Naive thymus-derived CD8-positive, alpha-beta T cell (primary cell): ENCODE results near the gene ASS1. TPM values are rescaled to one million over a fixed set of nuclear protein-coding genes. Genes with fewer than 3 reads are reported as not detected.

Source experiments
- ATAC-seq, 2 donors: fragments of 150-1000 bp; cut with Tn5 transposase in 1 of 2; sonication (Bioruptor Pico), chemical (Tn5 transposase) in 1 of 2; 1 replicate in 1 of 2; 2 replicates in 1 of 2; pipeline ENCODE4 v1.10.0; 2021; ENCODE audit warnings: mild to moderate bottlenecking in 2 of 2, moderate library complexity in 2 of 2
- POLR2A ChIA-PET: fragments of 350-600 bp; sonication (Branson Sonifier 250); formaldehyde crosslinking; loops from one replicate; lab custom pipeline; 2021; ENCODE audit warnings: antibody characterized with exemption; lab: Charles Lee
- DNase-seq, 10 donors: peaks; one replicate each; pipeline versions ENCODE4 v3.0.0 to v3.0.0-alpha.2; 2020 to 2022
- H3K27ac Mint-ChIP-seq, 10 donors: one replicate each; pipeline ENCODE4 v1.8.0; 2020 to 2022; ENCODE audit warnings: mild to moderate bottlenecking in 10 of 10, mixed read lengths in 10 of 10, moderate library complexity in 4 of 10, inconsistent platforms in 1 of 10
- H3K27me3 Mint-ChIP-seq, 5 donors: one replicate each; pipeline ENCODE4 v1.8.0; 2021 to 2022; ENCODE audit warnings: mixed read lengths in 5 of 5
- H3K36me3 Mint-ChIP-seq, 3 donors: one replicate each; pipeline ENCODE4 v1.8.0; 2020 to 2022; ENCODE audit warnings: mixed read lengths in 3 of 3, mild to moderate bottlenecking in 2 of 3, inconsistent platforms in 1 of 3
- H3K4me1 Mint-ChIP-seq, 4 donors: one replicate each; pipeline ENCODE4 v1.8.0; 2021 to 2022; ENCODE audit warnings: mixed read lengths in 4 of 4
- H3K4me3 Mint-ChIP-seq, 10 donors: one replicate each; pipeline ENCODE4 v1.8.0; 2020 to 2022; ENCODE audit warnings: mild to moderate bottlenecking in 10 of 10, mixed read lengths in 10 of 10, moderate library complexity in 6 of 10, inconsistent platforms in 1 of 10
- H3K9me3 Mint-ChIP-seq, 9 donors: one replicate each; pipeline ENCODE4 v1.8.0; 2020 to 2022; ENCODE audit warnings: mixed read lengths in 9 of 9, mild to moderate bottlenecking in 3 of 9, inconsistent platforms in 1 of 9, moderate library complexity in 1 of 9
- polyA plus RNA-seq, 3 donors: library from polyadenylated mRNA; unstranded; fragments of 300-500 nt; fragmentation: Illumina TruSeq; gene quantifications; one replicate each; pipeline ENCODE4 v1.2.3, GENCODE V29; 2021
- total RNA-seq, 8 experiments: library from RNA in 2 of 8; stranded (reverse) in 2 of 8; gene quantifications; one replicate each; pipeline ENCODE4 v1.2.3 and lab custom pipeline; 2021 to 2026

The ASS1 gene
- total and polyA plus RNA-seq, 5 experiments from 2014 or later, result not detected

DNA sequence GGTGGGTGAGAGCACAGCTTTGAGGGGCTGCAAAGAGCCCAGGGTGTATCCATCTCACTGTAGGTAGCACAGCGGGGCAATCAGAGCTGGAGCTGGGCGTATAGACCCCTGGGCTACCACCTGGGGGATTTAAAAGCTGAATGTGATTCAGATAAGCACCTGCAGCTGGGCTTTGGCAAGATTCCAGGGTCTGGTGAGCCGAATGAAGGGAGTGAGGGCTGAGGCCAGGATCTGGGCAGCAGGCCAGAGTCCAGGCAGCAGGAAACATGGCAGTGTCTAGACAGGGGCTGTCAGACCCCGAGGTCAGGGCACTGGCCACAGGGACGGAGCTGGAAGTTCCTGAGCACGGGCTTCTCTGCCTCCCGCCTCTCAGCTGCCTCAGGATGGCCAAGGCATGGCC, 8.7 kb downstream of the ASS1 start:
- no peaks in the 10 kb centered on the region for H3K9me3 Mint-ChIP-seq
- H3K4me1 Mint-ChIP-seq, result peaks cover 0 to 2% (median 0%) of the 10 kb centered on the region in 4 donors
- DNase-seq (no peak), ATAC-seq (no peak)
- H3K27me3 Mint-ChIP-seq, result peaks cover 0 to 40% (median 15%) of the 10 kb centered on the region in 5 donors
- POLR2A ChIA-PET, result interaction anchor here (0.6 kb wide), 1 partner anchor 13 kb away, joined by 4 read pairs; no protein-coding TSS in a partner anchor
- no peak overlapping the region for H3K27ac Mint-ChIP-seq
- H3K4me3 Mint-ChIP-seq, result no peak overlapping the region
- H3K36me3 Mint-ChIP-seq, result no peaks in the 10 kb centered on the region

DNA sequence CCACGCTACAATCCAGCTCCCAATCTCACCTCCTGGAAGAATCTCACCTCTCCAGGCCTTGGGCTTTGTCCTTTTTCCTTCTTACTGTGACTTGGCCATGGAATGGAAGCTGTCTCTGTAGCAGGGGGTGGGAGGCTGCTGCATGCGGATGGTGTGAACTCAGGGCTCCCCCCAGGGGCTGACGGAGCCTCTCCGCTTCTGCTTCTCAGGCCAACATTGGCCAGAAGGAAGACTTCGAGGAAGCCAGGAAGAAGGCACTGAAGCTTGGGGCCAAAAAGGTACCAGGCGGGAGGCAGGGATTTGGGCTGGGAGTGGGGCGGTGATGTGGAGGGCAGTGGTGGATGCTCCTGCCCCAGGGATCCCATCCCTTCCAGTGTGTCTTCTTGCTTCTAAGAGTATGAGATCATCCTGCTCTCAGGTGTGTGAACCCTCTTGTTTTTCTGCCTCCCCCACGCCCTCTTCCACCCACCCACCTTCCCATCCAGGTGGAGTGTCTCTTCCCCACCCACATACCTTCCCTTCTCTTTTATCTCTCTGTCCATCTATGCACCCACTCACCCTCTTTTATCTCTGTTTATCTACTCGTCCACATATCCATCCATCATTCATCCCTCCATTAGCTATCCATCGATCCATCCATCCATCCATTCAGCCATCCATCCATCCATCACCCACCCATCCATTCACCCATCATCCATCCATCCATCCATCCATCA, 9.5 kb downstream of the ASS1 start:
- Mint-ChIP-seq H3K9me3 (no peaks in the 10 kb centered on the region), H3K27ac (no peak overlapping the region), H3K4me3 (no peak overlapping the region), H3K36me3 (no peaks in the 10 kb centered on the region), H3K4me1 (peaks cover 0 to 2% (median 0%) of the 10 kb centered on the region in 4 donors), H3K27me3 (peaks cover 2 to 33% (median 19%) of the 10 kb centered on the region in 5 donors)
- ATAC-seq, result no peak
- no peak for DNase-seq
- POLR2A ChIA-PET, result no interaction called here

DNA sequence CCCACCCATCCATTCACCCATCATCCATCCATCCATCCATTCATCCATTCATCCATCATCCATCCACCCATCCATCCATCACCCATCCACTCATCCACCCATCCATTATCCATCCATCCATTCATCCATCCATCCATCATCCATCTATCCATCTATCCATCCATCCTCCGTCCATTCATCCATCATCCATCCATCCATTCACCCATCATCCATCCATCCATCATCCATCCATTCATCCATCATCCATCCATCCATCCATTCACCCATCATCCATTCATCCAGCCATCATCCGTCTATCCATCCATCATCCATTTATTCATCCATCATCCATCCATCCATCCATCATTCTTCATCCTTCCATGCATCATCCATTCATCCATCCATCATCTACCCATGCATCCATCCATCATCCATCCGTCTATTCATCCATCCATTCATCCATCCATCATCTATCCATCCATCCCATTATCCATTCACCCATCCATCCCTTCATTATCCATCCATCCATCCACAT, 10.1 kb downstream of the ASS1 start:
- DNase-seq (no peak), ATAC-seq (no peak)
- H3K9me3 Mint-ChIP-seq, result no peaks in the 10 kb centered on the region
- H3K36me3 Mint-ChIP-seq, result no peaks in the 10 kb centered on the region
- peaks cover 0 to 2% (median 0%) of the 10 kb centered on the region in 4 donors for H3K4me1 Mint-ChIP-seq
- POLR2A ChIA-PET, result no interaction called here
- peaks cover 2 to 30% (median 21%) of the 10 kb centered on the region in 5 donors for H3K27me3 Mint-ChIP-seq
- H3K4me3 Mint-ChIP-seq, result no peak overlapping the region
- no peak overlapping the region for H3K27ac Mint-ChIP-seq

- Mint-ChIP-seq H3K27ac (no peak overlapping the region), H3K36me3 (no peaks in the 10 kb centered on the region), H3K9me3 (no peaks in the 10 kb centered on the region), H3K4me1 (peaks cover 0 to 7% (median 2%) of the 10 kb centered on the region in 4 donors), H3K4me3 (no peak overlapping the region), H3K27me3 (peaks cover 8 to 29% (median 15%) of the 10 kb centered on the region in 5 donors)
- POLR2A ChIA-PET, result no interaction called here
- no peak for DNase-seq
- ATAC-seq, result no peak
Measured at GRCh38 chr9:130458027-130458803, 13.5 kb downstream of the ASS1 start.

- POLR2A ChIA-PET, result no interaction called here
- Mint-ChIP-seq H3K36me3 (no peaks in the 10 kb centered on the region), H3K27ac (no peak overlapping the region), H3K27me3 (peaks cover 8 to 29% (median 17%) of the 10 kb centered on the region in 5 donors), H3K4me3 (no peak overlapping the region), H3K9me3 (no peaks in the 10 kb centered on the region), H3K4me1 (peaks cover 0 to 7% (median 2%) of the 10 kb centered on the region in 4 donors)
- no peak for ATAC-seq
- DNase-seq, result no peak
Measured at GRCh38 chr9:130458804-130459067, 14.0 kb downstream of the ASS1 start.

DNA sequence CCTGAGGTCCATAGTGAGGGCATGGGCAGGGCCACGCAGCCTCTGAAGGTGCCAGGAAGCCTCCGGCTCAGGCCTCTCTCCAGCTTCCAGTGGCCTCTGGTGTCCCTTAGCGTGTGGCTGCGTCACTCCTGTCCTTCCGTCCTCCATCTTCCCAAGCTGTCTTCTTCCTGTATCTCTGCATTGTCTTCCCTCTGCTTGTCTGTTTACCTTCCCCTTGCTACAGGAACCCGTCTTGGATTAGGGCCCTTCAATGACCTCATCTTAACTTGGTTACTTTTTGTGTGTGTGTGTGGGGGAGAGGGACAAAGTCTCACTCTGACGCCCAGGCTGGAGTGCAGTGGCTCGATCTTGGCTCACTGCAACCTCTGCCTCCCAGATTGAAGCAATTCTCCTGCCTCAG, 14.4 kb downstream of the ASS1 start:
- no peaks in the 10 kb centered on the region for H3K9me3 Mint-ChIP-seq
- H3K36me3 Mint-ChIP-seq, result no peaks in the 10 kb centered on the region
- H3K4me1 Mint-ChIP-seq, result peaks cover 0 to 7% (median 2%) of the 10 kb centered on the region in 4 donors
- H3K27ac Mint-ChIP-seq, result no peak overlapping the region
- H3K4me3 Mint-ChIP-seq, result no peak overlapping the region
- H3K27me3 Mint-ChIP-seq, result peaks cover 8 to 33% (median 21%) of the 10 kb centered on the region in 5 donors
- DNase-seq, result no peak
- no peak for ATAC-seq
- POLR2A ChIA-PET, result no interaction called here

DNA sequence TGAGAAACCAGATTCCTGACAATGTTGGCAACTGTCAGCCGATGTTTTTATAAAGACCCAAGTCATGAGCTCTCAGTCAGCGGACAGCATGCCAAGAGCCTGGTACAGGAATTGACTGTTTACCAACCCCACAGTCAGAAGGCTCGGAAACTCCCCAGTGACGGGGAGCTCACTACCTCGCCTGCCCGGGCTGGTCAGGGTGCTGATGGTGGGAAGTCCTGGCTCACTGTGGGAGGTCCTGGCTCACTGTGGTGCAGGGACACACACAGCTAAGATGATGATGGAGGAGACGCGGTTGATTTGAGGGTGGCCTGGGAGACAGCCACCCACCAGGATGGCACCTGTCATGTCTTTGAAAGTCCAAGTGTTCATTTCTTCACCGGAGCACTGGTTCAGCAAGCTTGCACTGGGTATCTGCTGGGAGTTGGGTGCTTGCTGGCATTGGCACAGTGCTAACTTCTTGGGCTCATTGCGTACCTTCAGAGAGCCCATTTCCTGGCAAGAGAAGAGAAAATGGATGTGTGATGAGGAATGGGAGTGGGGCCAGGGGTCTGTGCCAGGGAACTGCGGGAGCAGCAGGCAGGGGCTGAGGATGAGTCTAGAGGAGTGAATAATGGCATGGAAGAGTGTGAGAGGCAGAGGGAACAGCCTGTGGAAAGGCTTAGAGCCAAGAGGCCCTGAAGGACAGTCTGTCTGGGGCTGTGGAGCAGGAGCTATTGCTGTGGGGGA, 15.3 kb downstream of the ASS1 start:
- H3K36me3 Mint-ChIP-seq, result no peaks in the 10 kb centered on the region
- peaks cover 0 to 7% (median 2%) of the 10 kb centered on the region in 4 donors for H3K4me1 Mint-ChIP-seq
- H3K4me3 Mint-ChIP-seq, result no peak overlapping the region
- peaks cover 9 to 42% (median 24%) of the 10 kb centered on the region in 5 donors for H3K27me3 Mint-ChIP-seq
- POLR2A ChIA-PET, result no interaction called here
- peak overlapping the region in 1 of 10 donors; percentile 61 for H3K27ac Mint-ChIP-seq
- ATAC-seq (no peak), DNase-seq (no peak)
- H3K9me3 Mint-ChIP-seq, result no peaks in the 10 kb centered on the region

GRCh38 chr9:130461218-130461630, 16.5 kb downstream of the ASS1 start:
- Mint-ChIP-seq H3K36me3 (no peaks in the 10 kb centered on the region), H3K4me3 (no peak overlapping the region), H3K9me3 (no peaks in the 10 kb centered on the region), H3K27me3 (peaks cover 9 to 46% (median 25%) of the 10 kb centered on the region in 5 donors), H3K4me1 (peaks cover 0 to 7% (median 2%) of the 10 kb centered on the region in 4 donors), H3K27ac (peak overlapping the region in 1 of 10 donors; percentile 61)
- POLR2A ChIA-PET, result interaction anchor here (0.6 kb wide), 2 partner anchors 232 to 584 kb away, joined by 3 read pairs; partner anchors contain the start of gene EXOSC2
- ATAC-seq (peak; percentile 74 to 82), DNase-seq (peak; percentile 45 to 83 (median 72))

DNA sequence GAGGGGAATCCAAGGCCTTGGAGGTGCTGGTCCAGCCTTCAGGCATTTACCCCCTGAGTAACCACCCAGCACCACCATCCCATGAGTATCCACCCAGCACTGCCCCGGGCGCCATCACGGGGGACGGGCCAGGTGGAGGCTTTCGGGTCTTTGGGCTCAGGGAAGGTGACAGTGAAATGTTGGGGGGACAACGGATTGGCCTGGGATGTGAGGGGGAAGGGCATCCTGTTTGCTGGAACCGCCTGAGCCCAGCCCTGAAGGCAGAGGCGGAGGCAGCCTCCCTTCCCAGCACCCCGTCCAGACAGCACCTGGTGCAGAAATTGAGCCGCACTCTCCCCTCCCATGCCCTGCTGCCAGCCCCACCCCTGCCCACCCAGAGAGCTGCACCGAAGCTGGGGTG, 17.0 kb downstream of the ASS1 start:
- Mint-ChIP-seq H3K9me3 (no peaks in the 10 kb centered on the region), H3K27ac (no peak overlapping the region), H3K36me3 (no peaks in the 10 kb centered on the region), H3K27me3 (peaks cover 9 to 51% (median 29%) of the 10 kb centered on the region in 5 donors), H3K4me1 (peaks cover 0 to 7% (median 2%) of the 10 kb centered on the region in 4 donors), H3K4me3 (no peak overlapping the region)
- DNase-seq (no peak), ATAC-seq (no peak)
- POLR2A ChIA-PET, result no interaction called here

DNA sequence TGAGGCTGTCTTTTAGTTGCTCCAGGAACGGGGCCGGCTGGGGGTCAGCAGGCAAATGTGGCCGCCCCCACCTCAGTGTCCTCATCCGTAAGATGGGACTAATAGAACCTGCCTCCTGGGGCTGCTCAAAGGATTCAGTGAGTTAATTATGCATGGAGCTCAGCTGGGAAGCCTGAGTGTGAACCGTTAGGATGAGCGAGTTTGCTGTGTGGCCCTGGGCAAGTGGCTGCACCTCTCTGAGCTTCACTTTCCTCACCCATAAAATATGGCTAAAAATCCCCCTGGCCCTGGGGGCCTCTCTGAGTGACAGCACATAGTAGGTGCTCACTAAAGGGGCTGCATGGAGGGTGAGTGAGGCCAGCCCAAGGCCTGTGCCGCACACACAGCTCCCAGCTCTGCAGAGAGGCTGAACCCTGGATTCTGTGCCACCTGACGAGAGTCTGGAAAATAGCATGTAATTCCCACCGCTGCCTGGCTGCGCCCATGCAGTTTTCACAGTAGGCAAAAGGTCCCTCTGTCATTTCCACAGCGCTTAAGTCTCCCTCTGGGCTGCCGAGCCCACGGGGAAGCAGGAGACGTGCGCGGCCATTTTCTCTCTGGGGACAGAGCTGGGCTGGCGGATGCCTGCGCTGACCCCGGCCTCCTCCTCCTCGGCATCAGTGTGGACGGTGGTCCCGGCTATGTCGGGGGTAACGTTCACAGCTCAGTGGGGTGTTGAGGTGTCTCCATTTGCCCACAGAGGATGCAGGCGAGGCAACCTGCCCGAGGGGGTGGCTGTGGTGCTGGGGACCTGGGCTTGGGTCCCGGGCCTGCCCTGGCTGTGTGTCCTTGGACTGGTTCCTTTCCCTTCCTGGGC, 18.2 kb downstream of the ASS1 start:
- POLR2A ChIA-PET, result interaction anchor here (0.7 kb wide), 1 partner anchor 203 kb away, joined by 3 read pairs; no protein-coding TSS in a partner anchor
- no peak for DNase-seq
- no peaks in the 10 kb centered on the region for H3K36me3 Mint-ChIP-seq

DNA sequence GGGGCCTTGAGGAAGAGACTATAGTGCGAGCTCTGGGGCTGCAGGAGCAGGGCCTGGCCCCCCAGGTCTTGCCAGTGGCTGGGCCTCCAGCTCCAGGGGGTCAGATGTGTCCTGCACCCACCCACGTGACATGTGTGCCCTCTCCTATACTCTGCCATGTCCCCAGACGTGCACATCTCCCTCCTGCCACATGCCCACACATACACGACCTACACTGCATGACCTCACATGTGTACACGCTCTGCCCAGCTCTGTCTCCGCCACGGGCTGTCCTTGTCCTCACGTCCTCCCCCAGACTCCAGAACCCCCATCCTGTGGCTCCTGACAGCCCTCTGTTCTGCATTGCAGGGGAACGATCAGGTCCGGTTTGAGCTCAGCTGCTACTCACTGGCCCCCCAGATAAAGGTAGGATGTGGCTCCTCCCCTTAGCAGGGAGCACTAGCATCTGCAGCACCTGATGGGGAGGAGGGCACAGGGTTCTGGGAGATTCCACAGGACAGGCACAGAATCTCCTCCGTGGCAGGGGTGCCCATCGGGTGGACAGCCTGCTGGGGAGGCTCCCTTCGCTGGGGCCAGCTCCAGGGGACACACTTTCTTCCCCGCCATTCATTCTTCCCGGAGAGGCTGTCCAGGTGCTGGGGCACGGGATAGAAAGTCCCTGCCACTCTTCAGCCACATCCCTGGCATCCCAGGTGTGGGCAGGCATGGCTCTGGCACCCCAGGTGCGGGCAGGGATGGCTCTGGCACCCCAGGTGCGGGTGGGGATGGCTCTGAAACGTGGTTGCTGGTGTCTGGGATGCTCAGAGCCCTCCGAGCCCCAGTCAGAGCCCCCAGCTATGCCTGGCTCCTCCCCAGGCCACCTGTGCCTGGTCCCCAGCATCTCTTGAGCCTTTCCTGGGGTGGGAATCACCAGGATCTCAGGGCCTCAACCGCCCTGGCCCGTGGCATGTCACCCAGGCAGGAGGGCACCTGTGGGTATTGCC, 19.3 kb downstream of the ASS1 start:
- Mint-ChIP-seq H3K4me1 (peaks cover 0 to 7% (median 3%) of the 10 kb centered on the region in 4 donors), H3K36me3 (no peaks in the 10 kb centered on the region), H3K27ac (no peak overlapping the region), H3K4me3 (no peak overlapping the region), H3K9me3 (no peaks in the 10 kb centered on the region), H3K27me3 (peaks cover 13 to 66% (median 27%) of the 10 kb centered on the region in 5 donors)
- ATAC-seq (no peak), DNase-seq (no peak)
- POLR2A ChIA-PET, result no interaction called here

More for the DNA sequence above, 18.2 kb downstream of the ASS1 start:
- H3K4me3 Mint-ChIP-seq, result no peak overlapping the region
- H3K9me3 Mint-ChIP-seq, result no peaks in the 10 kb centered on the region
- H3K4me1 Mint-ChIP-seq, result peaks cover 0 to 7% (median 3%) of the 10 kb centered on the region in 4 donors
- H3K27me3 Mint-ChIP-seq, result peaks cover 11 to 63% (median 29%) of the 10 kb centered on the region in 5 donors
- no peak overlapping the region for H3K27ac Mint-ChIP-seq
- no peak for ATAC-seq
